NCI-H345 treated with DMSO at 0.1 percent for 48 hours (cell line): ENCODE data around the gene USP46.

Experiments used
- DNase-seq: peaks from one replicate; lab custom pipeline; 2025; ENCODE audit not compliant: unreplicated experiment; lab: John Stamatoyannopoulos, UW

Gene USP46

GRCh38 chr4:52622564-52622963, 36.5 kb downstream of the USP46 start:
- DNase-seq = no peak

GRCh38 chr4:52621567-52621966, 37.5 kb downstream of the USP46 start:
- DNase-seq = no peak

- no peak for DNase-seq
These were observed 39.5 kb downstream of the USP46 start for GRCh38 chr4:52619591-52619931.

- DNase-seq = no peak
These were observed 40.1 kb downstream of the USP46 start for GRCh38 chr4:52618795-52619590.

- DNase-seq = no peak
These were observed 41.6 kb downstream of the USP46 start for GRCh38 chr4:52617336-52618020.

- no peak for DNase-seq
These were observed 44.9 kb downstream of the USP46 start for GRCh38 chr4:52614241-52614640.

GRCh38 chr4:52612341-52612740, 46.8 kb downstream of the USP46 start:
- no peak for DNase-seq

- no peak for DNase-seq
These were observed 48.0 kb downstream of the USP46 start for GRCh38 chr4:52611030-52611555.

- DNase-seq = no peak
These were observed 52.4 kb downstream of the USP46 start for GRCh38 chr4:52606726-52607125.

- DNase-seq = no peak
These were observed 53.1 kb downstream of the USP46 start for GRCh38 chr4:52606040-52606439.

GRCh38 chr4:52604215-52604614, 54.9 kb downstream of the USP46 start:
- no peak for DNase-seq

GRCh38 chr4:52600275-52600674, 58.8 kb downstream of the USP46 start:
- DNase-seq = no peak

- DNase-seq = no peak
These were observed 64.1 kb downstream of the USP46 start for GRCh38 chr4:52595001-52595400.

- no peak for DNase-seq
These were observed 66.8 kb downstream of the USP46 start for GRCh38 chr4:52592287-52592686.

GRCh38 chr4:52588771-52589591, 70.1 kb downstream of the USP46 start:
- no peak for DNase-seq

GRCh38 chr4:52588097-52588496, 71.0 kb downstream of the USP46 start:
- no peak for DNase-seq

GRCh38 chr4:52586069-52586468, 73.0 kb downstream of the USP46 start:
- DNase-seq = no peak

- DNase-seq = no peak
These were observed 73.7 kb downstream of the USP46 start for GRCh38 chr4:52585379-52585778.

- DNase-seq = no peak
These were observed 79.4 kb downstream of the USP46 start for GRCh38 chr4:52579602-52580272.

- no peak for DNase-seq
These were observed 80.2 kb downstream of the USP46 start for GRCh38 chr4:52578951-52579350.

- DNase-seq = no peak
These were observed 81.5 kb downstream of the USP46 start for GRCh38 chr4:52577624-52577962.
